Colonic mucosa (tissue), 4 donors: ENCODE data around the gene VAV2. TPM values are rescaled to one million over a fixed set of nuclear protein-coding genes. Genes with fewer than 3 reads are reported as not detected.
A peak's percentile ranks its signal among the peaks of the same experiment; 100 is the strongest.
"Not testable (repeated sequence)": the region's sequence is repeated elsewhere in the genome, so short reads cannot be mapped to it uniquely, and the experiment has no call there.

ENCODE experiments used
- DNase-seq: peaks from one replicate; pipeline ENCODE4 v3.0.0-alpha.2; 2020
- H3K27ac ChIP-seq: fragments of 200-600 bp; one replicate; pipeline ENCODE4 v1.8.0; 2021
- H3K27me3 ChIP-seq: fragments of 200-600 bp; one replicate; pipeline ENCODE4 v1.8.0; 2021
- H3K36me3 ChIP-seq: fragments of 200-600 bp; one replicate; pipeline ENCODE4 v1.8.0; 2021
- H3K4me1 ChIP-seq: fragments of 200-600 bp; one replicate; pipeline ENCODE4 v1.8.0; 2021; ENCODE audit warnings: mild to moderate bottlenecking
- H3K4me3 ChIP-seq: fragments of 200-600 bp; one replicate; pipeline ENCODE4 v1.8.0; 2021
- H3K9ac ChIP-seq, 2 donors: one replicate each; pipeline ENCODE4 v1.7.0; 2013; ENCODE audit warnings: control low read depth in 2 of 2, low read depth in 2 of 2, low read length in 2 of 2
- H3K9me3 ChIP-seq: fragments of 200-600 bp; one replicate; pipeline ENCODE4 v1.8.0; 2021
- intact Hi-C: fragments of 100-400 bp; cut with DNase I; formaldehyde crosslinking; loops from one replicate; pipeline ENCODE4 v1.14.1; 2022
- total RNA-seq, 2 donors: library from RNA; stranded (reverse); fragmentation: NEBNext Ultra II Directional in 1 of 2; extraction: Animal tissue kit (Norgen Biotek cat#: 25700) in 1 of 2; gene quantifications; one replicate each; pipeline ENCODE4 v1.2.1, GENCODE V29; 2021
- TF ChIP-seq, protein P1 (sequence below): fragments of 200-600 bp; IDR thresholded peaks from one replicate; pipeline ENCODE4 v1.8.0; 2022; ENCODE audit warnings: antibody characterized with exemption, mild to moderate bottlenecking
- donor health status: healthy.
- donor health status: DM: no; HTN: no; CAD: no.
- donor health status: DM: no; HTN: no; CAD: no.

Gene VAV2
- total RNA-seq, 2 donors from 2014 or later: 30.7 to 45.1 TPM

DNA sequence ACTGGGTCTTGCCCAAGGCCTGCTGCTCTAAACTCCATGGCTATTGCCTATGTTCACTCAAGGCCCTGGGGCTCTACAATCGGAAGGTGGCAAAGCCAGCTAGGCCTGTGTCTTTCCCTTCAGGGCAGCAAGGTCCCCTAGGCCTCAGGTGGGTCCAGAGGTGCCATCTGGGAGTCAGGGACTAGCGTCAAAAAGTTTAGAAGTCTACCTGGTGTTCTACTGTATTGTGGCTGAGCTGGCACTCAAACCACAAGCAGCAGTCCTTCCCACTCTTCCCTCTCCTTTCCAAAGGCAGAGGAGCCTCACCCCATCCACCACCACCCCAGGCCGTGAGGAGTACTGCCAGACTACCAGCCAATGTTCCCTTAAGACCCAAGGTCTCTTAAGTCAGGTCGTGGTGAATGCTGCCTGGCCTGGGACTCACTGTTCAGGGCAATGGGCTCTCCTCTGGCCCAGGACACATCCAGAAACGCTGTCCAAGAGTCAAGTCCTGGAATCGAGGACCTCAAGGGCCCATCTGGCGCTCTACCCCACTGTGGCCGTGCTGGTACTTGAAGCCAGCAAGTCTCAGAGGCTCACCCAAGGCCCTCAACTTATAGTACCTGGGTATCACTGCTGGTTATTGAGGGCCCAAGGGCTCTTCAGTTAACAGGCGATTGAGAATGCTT lies 241.0 kb downstream of the VAV2 start:
- H3K27ac ChIP-seq: no peak overlapping the region
- no peak for DNase-seq
- H3K9ac ChIP-seq: no peak overlapping the region
- H3K27me3 ChIP-seq: no peaks in the 10 kb centered on the region
- no peaks in the 10 kb centered on the region for H3K4me1 ChIP-seq
- intact Hi-C loops: no loop called here
- H3K4me3 ChIP-seq: no peak overlapping the region
- TF ChIP-seq, protein P1, sequence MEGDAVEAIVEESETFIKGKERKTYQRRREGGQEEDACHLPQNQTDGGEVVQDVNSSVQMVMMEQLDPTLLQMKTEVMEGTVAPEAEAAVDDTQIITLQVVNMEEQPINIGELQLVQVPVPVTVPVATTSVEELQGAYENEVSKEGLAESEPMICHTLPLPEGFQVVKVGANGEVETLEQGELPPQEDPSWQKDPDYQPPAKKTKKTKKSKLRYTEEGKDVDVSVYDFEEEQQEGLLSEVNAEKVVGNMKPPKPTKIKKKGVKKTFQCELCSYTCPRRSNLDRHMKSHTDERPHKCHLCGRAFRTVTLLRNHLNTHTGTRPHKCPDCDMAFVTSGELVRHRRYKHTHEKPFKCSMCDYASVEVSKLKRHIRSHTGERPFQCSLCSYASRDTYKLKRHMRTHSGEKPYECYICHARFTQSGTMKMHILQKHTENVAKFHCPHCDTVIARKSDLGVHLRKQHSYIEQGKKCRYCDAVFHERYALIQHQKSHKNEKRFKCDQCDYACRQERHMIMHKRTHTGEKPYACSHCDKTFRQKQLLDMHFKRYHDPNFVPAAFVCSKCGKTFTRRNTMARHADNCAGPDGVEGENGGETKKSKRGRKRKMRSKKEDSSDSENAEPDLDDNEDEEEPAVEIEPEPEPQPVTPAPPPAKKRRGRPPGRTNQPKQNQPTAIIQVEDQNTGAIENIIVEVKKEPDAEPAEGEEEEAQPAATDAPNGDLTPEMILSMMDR: no peak
- H3K9me3 ChIP-seq: no peaks in the 10 kb centered on the region
- H3K36me3 ChIP-seq: no peaks in the 10 kb centered on the region

DNA sequence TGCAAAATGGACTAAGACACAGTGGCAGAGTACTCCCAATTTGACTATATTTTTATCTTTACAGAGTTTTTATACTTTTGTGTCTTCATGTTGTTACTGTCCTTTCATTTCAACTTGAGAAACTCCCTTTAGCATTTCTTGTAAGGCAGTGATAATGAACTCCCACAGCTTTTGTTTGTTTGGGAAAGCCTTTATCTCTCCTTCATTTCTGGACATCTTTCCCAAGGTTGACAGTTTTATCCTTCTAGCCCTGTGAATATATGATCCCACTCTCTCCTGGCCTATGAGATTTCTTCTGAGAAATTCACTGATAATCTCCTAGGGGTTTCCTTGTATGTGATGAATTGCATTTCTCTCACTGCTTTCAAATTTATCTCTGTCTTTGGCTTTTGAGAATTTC lies 244.8 kb downstream of the VAV2 start:
- TF ChIP-seq, protein P1: no peak
- H3K4me1 ChIP-seq: no peaks in the 10 kb centered on the region
- intact Hi-C loops: no loop called here
- H3K36me3 ChIP-seq: no peaks in the 10 kb centered on the region
- H3K9me3 ChIP-seq: no peaks in the 10 kb centered on the region
- no peak overlapping the region for H3K4me3 ChIP-seq
- no peak overlapping the region for H3K9ac ChIP-seq
- no peak for DNase-seq
- no peaks in the 10 kb centered on the region for H3K27me3 ChIP-seq
- no peak overlapping the region for H3K27ac ChIP-seq

DNA sequence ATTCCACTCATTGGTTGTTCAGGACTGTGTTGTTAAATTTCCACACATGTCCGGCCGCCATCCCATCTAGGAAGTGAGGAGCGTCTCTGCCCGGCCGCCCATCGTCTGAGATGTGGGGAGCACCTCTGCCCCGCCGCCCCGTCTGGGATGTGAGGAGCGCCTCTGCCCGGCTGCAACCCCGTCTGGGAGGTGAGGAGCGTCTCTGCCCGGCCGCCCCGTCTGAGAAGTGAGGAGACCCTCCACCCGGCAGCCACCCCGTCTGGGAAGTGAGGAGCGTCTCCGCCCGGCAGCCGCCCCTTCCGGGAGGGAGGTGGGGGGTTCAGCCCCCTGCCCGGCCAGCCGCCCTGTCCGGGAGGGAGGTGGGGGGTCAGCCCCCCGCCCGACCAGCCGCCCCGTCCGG lies 247.6 kb downstream of the VAV2 start:
- intact Hi-C loops, H3K27ac ChIP-seq, H3K9ac ChIP-seq, H3K4me1 ChIP-seq, H3K36me3 ChIP-seq, H3K27me3 ChIP-seq, H3K4me3 ChIP-seq, H3K9me3 ChIP-seq, DNase-seq: not testable (repeated sequence)

DNA sequence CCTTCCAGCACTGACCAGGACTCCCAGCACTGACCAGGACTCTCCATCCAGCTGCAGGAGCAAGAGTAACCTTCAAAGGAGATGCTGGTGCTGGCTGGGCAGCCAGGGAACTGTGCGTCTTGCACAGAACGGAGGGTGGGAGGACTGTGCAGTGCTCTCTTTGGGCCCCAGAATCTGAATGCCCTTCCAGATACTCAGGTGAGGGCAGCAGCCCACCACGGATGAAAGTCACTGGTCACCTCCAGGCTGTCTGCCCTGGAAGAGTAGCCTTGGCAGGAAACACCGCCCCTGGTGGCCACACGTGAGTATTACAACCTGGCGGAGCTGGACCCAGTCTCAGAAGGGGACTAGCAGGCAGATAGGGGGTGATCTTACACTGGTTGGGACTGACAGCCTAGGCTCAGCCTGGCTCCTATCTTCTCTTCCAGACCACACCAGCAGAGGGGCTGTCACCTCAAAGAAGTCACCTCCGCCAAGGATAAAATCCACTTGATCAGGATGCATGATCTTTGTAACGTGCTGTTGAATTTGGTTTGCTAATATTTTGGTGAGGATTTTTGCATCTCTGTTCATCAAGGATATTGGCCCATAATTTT lies 249.2 kb downstream of the VAV2 start:
- DNase-seq: peak; percentile 77

DNA sequence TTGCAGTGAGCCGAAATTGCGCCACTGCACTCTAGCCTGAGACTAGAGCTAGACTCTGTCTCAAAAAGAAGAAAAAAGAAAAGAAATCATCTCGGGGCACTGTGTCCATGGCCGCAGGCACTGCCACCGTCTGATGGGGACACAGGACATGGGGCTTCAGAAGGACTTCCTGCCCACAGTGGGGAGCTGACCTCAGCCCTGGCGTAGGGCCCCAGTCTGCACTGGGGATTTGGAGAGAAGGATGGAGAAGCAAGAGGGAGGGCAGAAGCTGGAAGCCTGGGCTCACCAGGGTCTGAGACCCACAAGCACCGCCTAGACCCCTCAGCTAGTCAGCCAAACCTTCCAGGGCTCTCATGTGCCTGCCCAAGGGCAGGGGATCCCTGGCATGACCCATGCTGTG lies 249.9 kb downstream of the VAV2 start:
- TF ChIP-seq, protein P1: no peak
- no peak overlapping the region for H3K27ac ChIP-seq
- intact Hi-C loops: no loop called here
- no peaks in the 10 kb centered on the region for H3K27me3 ChIP-seq
- H3K4me3 ChIP-seq: no peak overlapping the region
- no peaks in the 10 kb centered on the region for H3K9me3 ChIP-seq
- no peaks in the 10 kb centered on the region for H3K36me3 ChIP-seq
- H3K4me1 ChIP-seq: peaks cover 6% of the 10 kb centered on the region
- no peak for DNase-seq
- H3K9ac ChIP-seq: no peak overlapping the region

More for the DNA sequence above, 249.2 kb downstream of the VAV2 start:
- no peak overlapping the region for H3K4me3 ChIP-seq
- H3K36me3 ChIP-seq: no peaks in the 10 kb centered on the region
- no peaks in the 10 kb centered on the region for H3K27me3 ChIP-seq
- H3K27ac ChIP-seq: no peak overlapping the region
- H3K4me1 ChIP-seq: peaks cover 6% of the 10 kb centered on the region
- intact Hi-C loops: no loop called here
- H3K9ac ChIP-seq: no peak overlapping the region
- H3K9me3 ChIP-seq: no peaks in the 10 kb centered on the region
- TF ChIP-seq, protein P1: peak; percentile 100

DNA sequence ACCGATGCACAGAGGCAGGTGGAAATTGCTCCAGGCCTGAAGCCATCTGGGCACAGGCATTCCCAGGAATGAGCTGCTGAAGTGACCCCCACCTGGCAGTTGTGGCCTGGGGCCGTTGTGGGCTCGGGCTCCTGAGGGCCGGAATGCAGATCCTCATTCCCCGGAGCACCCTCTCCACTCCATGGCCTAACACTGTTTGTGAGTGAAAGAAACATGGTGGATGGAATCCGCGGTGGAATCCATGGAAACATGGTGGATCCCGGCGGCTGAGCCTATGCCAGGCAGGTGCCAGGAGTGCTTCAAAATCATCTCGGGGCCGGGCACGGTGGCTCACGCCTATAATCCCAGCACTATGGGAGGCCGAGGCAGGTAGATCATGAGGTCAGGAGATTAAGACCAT lies 250.4 kb downstream of the VAV2 start:
- no peaks in the 10 kb centered on the region for H3K36me3 ChIP-seq
- no peak overlapping the region for H3K27ac ChIP-seq
- no peak overlapping the region for H3K9ac ChIP-seq
- no peaks in the 10 kb centered on the region for H3K27me3 ChIP-seq
- DNase-seq: no peak
- no peaks in the 10 kb centered on the region for H3K9me3 ChIP-seq
- TF ChIP-seq, protein P1: no peak
- peaks cover 6% of the 10 kb centered on the region for H3K4me1 ChIP-seq
- intact Hi-C loops: no loop called here
- H3K4me3 ChIP-seq: no peak overlapping the region
